NCI-H128 (cell line): ENCODE results near the gene BLOC1S2.
"Not testable (repeated sequence)": the region's sequence is repeated elsewhere in the genome, so short reads cannot be mapped to it uniquely, and the experiment has no call there.

ENCODE experiments used
- DNase-seq: peaks from one replicate; lab custom pipeline; 2025; ENCODE audit not compliant: unreplicated experiment; lab: John Stamatoyannopoulos, UW

The BLOC1S2 gene

DNA sequence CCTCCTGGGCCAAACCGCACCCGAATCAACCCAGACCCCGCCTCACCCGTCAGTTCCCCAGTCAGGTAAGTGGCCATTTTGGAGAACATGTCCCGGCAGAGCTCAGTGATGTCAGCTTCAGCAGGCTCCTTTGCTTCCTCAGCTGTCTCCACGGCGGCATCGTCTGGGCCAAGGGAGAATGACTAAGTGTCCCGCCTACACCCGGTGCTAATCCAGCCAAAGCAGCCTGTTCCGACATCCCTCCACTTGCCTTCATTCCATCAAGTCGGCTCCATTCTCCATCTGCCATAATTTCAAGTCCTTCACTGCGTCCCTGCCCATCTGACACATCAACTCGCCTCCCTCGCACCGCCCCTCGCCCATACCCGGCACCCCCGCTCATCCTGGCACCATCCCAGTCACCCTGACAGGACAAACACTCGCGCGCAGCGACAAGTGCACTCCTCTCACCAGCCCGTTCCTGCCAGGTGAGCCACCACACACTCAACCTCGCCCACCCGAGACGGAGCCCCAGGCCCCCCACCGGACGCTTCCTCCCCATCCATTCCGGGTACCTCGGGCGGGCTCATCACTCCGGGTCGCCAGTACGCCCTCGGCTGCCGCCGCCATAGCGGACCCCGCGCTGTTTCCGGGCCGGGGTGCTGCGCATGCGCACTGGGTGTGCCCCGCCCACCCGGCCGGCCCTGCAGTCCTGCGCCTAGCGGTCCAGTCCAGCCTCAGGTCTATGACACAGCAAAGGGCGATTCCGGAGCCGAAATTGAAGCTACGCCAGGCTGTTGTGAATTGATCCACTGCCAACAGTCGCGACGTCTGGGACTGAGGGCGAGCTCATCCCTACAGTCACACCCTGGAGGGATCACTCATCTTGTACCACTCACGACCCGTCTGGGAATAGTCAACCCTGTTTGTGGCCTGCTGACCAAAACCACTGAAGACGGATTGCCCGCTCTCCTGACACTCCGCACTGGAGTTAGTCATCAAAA, at the start of gene BLOC1S2:
TSS of gene BLOC1S2 (minus strand) at position 630 of the 983 bp plus-strand sequence. CDS start at position 609, 21 bp downstream.
- peak; percentile 62 for DNase-seq

DNA sequence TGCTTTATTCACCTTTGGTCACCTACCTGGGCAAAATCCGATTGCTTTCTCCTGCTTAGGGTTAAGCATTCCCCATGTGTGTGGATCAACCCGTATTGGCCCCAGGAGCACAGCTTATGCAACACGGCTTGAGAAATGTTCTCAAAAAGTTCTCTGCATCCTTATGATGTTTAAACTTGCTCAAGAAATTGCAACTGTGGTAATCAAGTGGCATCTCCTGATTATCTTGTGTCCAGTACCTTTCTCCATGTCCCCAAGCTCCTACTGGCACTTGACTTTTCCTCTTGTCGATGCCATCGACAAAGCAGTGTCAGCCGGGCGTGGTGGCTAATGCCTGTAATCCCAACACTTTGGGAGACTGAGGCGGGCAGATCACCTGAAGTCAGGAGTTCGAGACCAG, 48.3 kb upstream of the BLOC1S2 start:
- no peak for DNase-seq

GRCh38 chr10:100333661-100334440, 47.4 kb upstream of the BLOC1S2 start:
- no peak for DNase-seq

- DNase-seq, result no peak
Observed at GRCh38 chr10:100333106-100333505, 46.6 kb upstream of the BLOC1S2 start.

GRCh38 chr10:100330079-100330478, 43.6 kb upstream of the BLOC1S2 start, which contains the start of gene PKD2L1:
Gene PKD2L1 (minus strand): TSS chr10:100330228. CDS start chr10:100330103, 125 bp downstream.
- DNase-seq, result no peak

- DNase-seq, result no peak
Observed at GRCh38 chr10:100328198-100328597, 41.7 kb upstream of the BLOC1S2 start.

- DNase-seq, result no peak
Observed at GRCh38 chr10:100327718-100328009, 41.2 kb upstream of the BLOC1S2 start.

- DNase-seq, result no peak
Observed at GRCh38 chr10:100327007-100327717, 40.7 kb upstream of the BLOC1S2 start.

DNA sequence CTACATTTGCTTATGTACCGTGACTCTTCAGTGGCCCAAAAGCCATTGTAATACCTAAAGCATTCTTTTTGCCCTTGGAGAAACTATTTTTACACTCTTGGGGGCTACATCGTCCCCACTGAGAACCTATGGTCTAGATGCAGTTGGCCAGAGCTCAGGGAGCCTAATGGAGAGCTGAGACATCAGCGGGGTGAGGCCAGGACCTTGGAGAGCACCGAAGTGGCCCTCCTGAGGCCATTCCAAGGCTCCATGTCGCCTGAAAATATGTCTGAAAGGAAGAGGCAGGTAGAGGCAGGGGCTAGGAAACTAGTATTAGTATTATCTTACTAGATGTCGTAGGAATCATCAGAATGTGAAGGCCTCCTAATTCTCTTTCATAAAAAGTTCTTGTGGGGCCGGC, 38.7 kb upstream of the BLOC1S2 start:
- DNase-seq, result no peak

GRCh38 chr10:100319707-100320402, 33.4 kb upstream of the BLOC1S2 start:
- no peak for DNase-seq

DNA sequence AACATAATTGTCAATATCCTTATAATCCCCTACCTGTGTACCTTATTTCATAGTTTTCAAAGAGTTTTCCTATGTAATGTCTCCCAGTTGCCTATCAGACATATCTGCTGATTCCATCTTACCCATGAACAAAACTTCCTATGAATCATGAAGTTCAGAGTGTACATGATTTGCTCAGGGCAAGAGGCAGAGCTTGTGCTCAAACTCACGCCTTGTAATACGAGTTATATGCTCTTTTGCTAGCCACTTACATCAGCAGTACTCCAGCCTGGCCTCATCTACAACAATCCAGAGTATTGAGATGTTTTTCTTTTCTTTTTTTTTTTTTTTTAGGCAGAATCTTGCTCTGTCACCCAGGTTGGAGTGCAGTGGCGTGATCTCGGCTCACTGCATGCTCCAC, 31.7 kb upstream of the BLOC1S2 start:
- DNase-seq, result no peak

- DNase-seq, result no peak
Observed at GRCh38 chr10:100315615-100316014, 29.1 kb upstream of the BLOC1S2 start.

- no peak for DNase-seq
Observed at GRCh38 chr10:100311298-100311697, 24.8 kb upstream of the BLOC1S2 start.

DNA sequence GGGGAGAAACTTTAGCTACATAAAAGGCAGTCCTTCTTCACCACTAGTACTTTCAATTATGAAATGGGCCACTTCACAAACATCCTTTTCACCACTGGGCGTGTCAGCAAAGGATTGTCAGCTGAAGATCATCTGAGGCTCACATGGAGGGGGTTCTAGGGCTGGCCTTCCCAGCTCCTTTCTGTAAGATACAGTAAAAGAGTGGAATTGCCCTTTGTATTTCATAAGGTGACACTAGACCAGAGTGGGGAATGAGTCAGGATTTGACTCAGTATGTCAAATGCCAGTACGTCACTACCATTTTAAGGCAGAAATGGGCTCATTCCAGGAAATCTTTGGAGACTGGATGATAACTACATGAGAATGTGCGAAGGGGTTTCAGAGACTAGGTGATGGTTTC, 21.2 kb upstream of the BLOC1S2 start:
- no peak for DNase-seq

- DNase-seq, result no peak
Observed at GRCh38 chr10:100306861-100307260, 20.4 kb upstream of the BLOC1S2 start.

- DNase-seq, result no peak
Observed at GRCh38 chr10:100304414-100304813, 17.9 kb upstream of the BLOC1S2 start.

DNA sequence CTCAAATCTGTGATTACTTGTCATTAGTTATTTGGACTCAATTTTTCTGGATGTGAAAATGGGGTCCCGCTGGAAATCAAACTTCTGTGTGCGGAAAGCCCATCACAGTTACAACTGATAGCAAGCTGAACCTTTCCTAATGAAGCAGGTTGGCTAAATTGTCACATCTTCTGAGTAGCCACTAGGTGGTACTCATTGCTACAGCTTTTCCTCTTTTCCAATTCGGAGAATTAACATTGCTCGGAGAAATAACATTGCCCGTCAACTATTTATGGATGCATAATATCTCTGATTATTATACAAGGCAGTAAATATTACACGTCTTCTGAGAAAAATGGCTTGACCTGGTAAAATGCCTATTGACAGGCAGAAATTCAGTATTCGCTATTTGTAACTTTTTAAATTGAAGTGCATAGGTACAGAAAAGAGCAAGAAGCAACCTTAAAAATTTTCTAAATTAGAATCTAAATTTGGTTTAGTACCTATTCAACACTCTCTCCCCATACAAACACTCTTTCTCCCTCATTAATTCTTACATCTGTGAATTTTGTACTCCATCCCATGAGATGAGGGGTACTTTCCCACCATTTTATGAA, 17.3 kb upstream of the BLOC1S2 start:
- no peak for DNase-seq

DNA sequence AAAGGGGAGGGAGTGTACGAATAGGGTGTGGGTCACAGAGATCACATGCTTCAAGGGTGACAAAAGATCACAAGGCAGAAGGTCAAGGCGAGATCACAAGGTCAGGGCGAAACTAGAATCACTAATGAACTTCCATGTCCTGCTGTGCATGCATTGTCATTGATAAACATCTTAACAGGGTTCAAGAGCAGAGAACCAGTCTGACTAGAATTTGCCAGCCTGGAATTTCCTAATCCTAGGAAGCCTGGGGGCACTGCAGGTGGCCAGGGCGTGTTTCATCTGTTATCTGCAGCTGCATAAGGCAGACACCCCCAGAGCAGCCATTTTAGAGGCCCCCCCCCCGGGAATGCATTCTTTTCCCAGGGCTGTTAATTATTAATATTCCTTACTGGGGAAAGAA, 14.6 kb upstream of the BLOC1S2 start:
- DNase-seq, result not testable (repeated sequence)

- DNase-seq, result no peak
Observed at GRCh38 chr10:100297242-100297641, 10.8 kb upstream of the BLOC1S2 start.

DNA sequence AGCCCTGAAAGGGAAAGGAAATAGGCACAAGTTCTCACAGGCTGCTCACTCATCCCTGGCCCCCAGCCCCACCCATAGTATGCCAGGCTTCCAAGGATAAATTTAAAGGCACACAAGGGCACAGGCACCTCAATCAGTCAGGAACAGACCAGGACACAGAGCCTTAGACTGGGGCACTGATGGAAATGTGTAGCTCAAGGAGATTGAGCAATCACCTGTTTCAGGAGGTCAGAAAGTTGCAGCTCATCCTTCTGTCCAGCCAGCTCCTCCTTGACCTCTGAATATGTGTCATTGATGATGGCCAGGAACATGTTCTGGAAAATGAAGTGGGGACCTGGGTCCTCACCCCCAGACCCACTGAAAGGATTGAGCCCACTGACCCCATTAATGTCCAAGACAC, 6.6 kb upstream of the BLOC1S2 start:
- no peak for DNase-seq
